ENCODE results near the gene FAM83G.

The FAM83G gene

GRCh38 chr17:18920911-18921441, 83.6 kb downstream of the FAM83G start:
- no peak for DNase-seq (ENCODE audit: low read depth)

GRCh38 chr17:18919963-18920362, 84.6 kb downstream of the FAM83G start:
- no peak for DNase-seq (ENCODE audit: low read depth)

Data from activated T-cell treated with anti-CD3 and anti-CD28 coated beads for 24 hours (primary cell).